Activated T-helper 1 cell treated with anti-CD3 and anti-CD28 coated beads, Interleukin-2, amount 50 U/mL, for 16 hours (primary cell): ENCODE data around the gene SKIL.

Experiments
- DNase-seq, 2 donors: peaks; one replicate each; pipeline ENCODE4 v3.0.0-alpha.2; 2020; ENCODE audit warnings: low read depth in 1 of 2, low spot score in 1 of 2

SKIL gene

GRCh38 chr3:170431054-170431453 lies 73.5 kb downstream of the SKIL start:
- DNase-seq, result no peak

- no peak for DNase-seq
Observed at GRCh38 chr3:170432416-170432815, 74.9 kb downstream of the SKIL start.

- no peak for DNase-seq
Observed at GRCh38 chr3:170436697-170437096, 79.2 kb downstream of the SKIL start.

GRCh38 chr3:170437176-170437575 lies 79.7 kb downstream of the SKIL start:
- DNase-seq, result no peak

- DNase-seq, result no peak
Observed at GRCh38 chr3:170437696-170438407, 80.3 kb downstream of the SKIL start.

GRCh38 chr3:170438836-170439235 lies 81.3 kb downstream of the SKIL start:
- no peak for DNase-seq

GRCh38 chr3:170440344-170440743 lies 82.8 kb downstream of the SKIL start:
- no peak for DNase-seq

- no peak for DNase-seq
Observed at GRCh38 chr3:170441412-170441811, 83.9 kb downstream of the SKIL start.

GRCh38 chr3:170442947-170443346 lies 85.4 kb downstream of the SKIL start:
- no peak for DNase-seq

- DNase-seq, result no peak
Observed at GRCh38 chr3:170443457-170443856, 85.9 kb downstream of the SKIL start.
